PFSK-1 (cell line): ENCODE results near the gene CP.

ENCODE experiments used
- POLR2AphosphoS5 ChIP-seq: IDR thresholded peaks from 2 replicates; pipeline ENCODE4 v1.6.1; 2012; ENCODE audit warnings: low read depth, mild to moderate bottlenecking, control low read depth, low read length, moderate library complexity
- SIN3A ChIP-seq: IDR thresholded peaks from 2 replicates; pipeline ENCODE4 v1.6.1; 2012; ENCODE audit warnings: mild to moderate bottlenecking, low read length, moderate library complexity, borderline replicate concordance; ENCODE audit not compliant: insufficient read depth
- TAF1 ChIP-seq: IDR thresholded peaks from 2 replicates; pipeline ENCODE4 v1.6.1; 2012; ENCODE audit warnings: low read length, control low read depth, borderline replicate concordance; ENCODE audit not compliant: insufficient read depth
- TF ChIP-seq, protein P1 (sequence below), 2 experiments: IDR thresholded peaks; 2 replicates each; pipeline versions ENCODE4 v1.6.1 to v1.8.0; 2011 to 2012; ENCODE audit warnings: low read depth in 2 of 2, low read length in 2 of 2, control low read depth in 1 of 2, inconsistent platforms in 1 of 2, mild to moderate bottlenecking in 1 of 2, moderate library complexity in 1 of 2; ENCODE audit not compliant: insufficient read depth in 1 of 2

DNA sequence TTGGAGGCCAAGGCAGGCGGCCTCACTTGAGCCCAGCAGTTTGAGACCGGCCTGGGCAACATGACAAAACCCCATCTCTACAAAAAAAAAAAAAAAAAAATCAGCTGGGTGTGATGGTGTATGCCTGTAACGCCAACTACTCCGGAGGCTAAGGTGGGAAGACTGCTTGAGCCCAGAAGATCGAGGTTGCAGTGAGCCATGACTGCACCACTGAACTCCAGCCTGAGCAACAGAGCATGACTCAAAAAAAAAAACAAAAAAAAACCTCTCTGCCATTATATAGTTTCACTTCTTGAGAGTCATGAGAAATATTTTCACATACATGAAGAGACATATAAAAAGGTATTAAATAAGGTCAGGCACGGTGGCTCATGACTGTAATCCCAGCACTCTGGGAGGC, 45.9 kb upstream of the CP start:
- TF ChIP-seq POLR2AphosphoS5 (no peak), TAF1 (no peak), SIN3A (no peak)
- TF ChIP-seq, protein P1, sequence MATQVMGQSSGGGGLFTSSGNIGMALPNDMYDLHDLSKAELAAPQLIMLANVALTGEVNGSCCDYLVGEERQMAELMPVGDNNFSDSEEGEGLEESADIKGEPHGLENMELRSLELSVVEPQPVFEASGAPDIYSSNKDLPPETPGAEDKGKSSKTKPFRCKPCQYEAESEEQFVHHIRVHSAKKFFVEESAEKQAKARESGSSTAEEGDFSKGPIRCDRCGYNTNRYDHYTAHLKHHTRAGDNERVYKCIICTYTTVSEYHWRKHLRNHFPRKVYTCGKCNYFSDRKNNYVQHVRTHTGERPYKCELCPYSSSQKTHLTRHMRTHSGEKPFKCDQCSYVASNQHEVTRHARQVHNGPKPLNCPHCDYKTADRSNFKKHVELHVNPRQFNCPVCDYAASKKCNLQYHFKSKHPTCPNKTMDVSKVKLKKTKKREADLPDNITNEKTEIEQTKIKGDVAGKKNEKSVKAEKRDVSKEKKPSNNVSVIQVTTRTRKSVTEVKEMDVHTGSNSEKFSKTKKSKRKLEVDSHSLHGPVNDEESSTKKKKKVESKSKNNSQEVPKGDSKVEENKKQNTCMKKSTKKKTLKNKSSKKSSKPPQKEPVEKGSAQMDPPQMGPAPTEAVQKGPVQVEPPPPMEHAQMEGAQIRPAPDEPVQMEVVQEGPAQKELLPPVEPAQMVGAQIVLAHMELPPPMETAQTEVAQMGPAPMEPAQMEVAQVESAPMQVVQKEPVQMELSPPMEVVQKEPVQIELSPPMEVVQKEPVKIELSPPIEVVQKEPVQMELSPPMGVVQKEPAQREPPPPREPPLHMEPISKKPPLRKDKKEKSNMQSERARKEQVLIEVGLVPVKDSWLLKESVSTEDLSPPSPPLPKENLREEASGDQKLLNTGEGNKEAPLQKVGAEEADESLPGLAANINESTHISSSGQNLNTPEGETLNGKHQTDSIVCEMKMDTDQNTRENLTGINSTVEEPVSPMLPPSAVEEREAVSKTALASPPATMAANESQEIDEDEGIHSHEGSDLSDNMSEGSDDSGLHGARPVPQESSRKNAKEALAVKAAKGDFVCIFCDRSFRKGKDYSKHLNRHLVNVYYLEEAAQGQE (IDR thresholded peaks at IDR 0.05; ENCODE audit: insufficient read depth in 1 of 2, low read depth in 2 of 2, low read length in 2 of 2) = no peak
